HCT116 (cell line): ENCODE results near the gene RERG. TPM values are rescaled to one million over a fixed set of nuclear protein-coding genes. Genes with fewer than 3 reads are reported as not detected.

ENCODE experiments used
- ATAC-seq: fragments of 200-7000 bp; cut with Tn5 transposase; 2 replicates; pipeline ENCODE4 v1.9.1; 2020; ENCODE audit warnings: mild to moderate bottlenecking, moderate library complexity
- BruUV-seq: library from RNA; stranded (reverse); fragments of 400-500 nt; replicated peaks from 2 replicates; lab custom pipeline; 2021; lab: Mats Ljungman, UMichigan
- CTCF ChIA-PET: fragments of 300-600 bp; sonication (Branson Sonifier 250); formaldehyde crosslinking; loops from one replicate; lab custom pipeline; 2021; ENCODE audit warnings: antibody characterized with exemption; lab: Charles Lee
- POLR2A ChIA-PET: fragments of 300-600, 350-600 bp; sonication (Branson Sonifier 250); formaldehyde crosslinking; loops from one replicate; lab custom pipeline; 2021; ENCODE audit warnings: antibody characterized with exemption; lab: Charles Lee
- RAD21 ChIA-PET, 2 experiments: fragments of 300-600 bp; sonication (Branson Sonifier 250); formaldehyde crosslinking; loops; one replicate each; lab custom pipeline; 2023; ENCODE audit warnings: low total read pairs in 2 of 2; ENCODE audit not compliant: uncharacterized antibody in 2 of 2, unreplicated experiment in 2 of 2, low non-redundant PET in 1 of 2; lab: Charles Lee
- DNase-seq: peaks from one replicate; pipeline ENCODE4 v3.0.0-alpha.2; 2010; ENCODE audit warnings: low read depth, low spot score
- H2AFZ ChIP-seq: fragments of 200-600 bp; shearing (Covaris generic), sonication (generic); 2 replicates; pipeline ENCODE4 v1.6.1; 2017; ENCODE audit warnings: low read depth, mixed run types, mixed read lengths, antibody characterized with exemption, low read length; ENCODE audit not compliant: poor library complexity, severe bottlenecking
- H3K27ac ChIP-seq: 2 replicates; pipeline ENCODE4 v1.5.1; 2012; ENCODE audit warnings: low read depth, low read length
- H3K27me3 ChIP-seq: fragments of 200-600 bp; sonication (generic); 2 replicates; pipeline ENCODE4 v1.6.1; 2016; ENCODE audit warnings: mixed run types, low read length, mixed read lengths; ENCODE audit not compliant: insufficient read depth
- H3K36me3 ChIP-seq, 2 experiments: fragments of 200-500 bp in 1 of 2; fragments of 200-600 bp in 1 of 2; sonication (Bioruptor generic) in 1 of 2; sonication (generic) in 1 of 2; 2 replicates each; pipeline versions ENCODE4 v1.5.1 to v1.6.1; 2014 to 2016; ENCODE audit warnings: low read length in 2 of 2, inconsistent platforms in 1 of 2, mixed read lengths in 1 of 2, mixed run types in 1 of 2; ENCODE audit not compliant: insufficient read depth in 2 of 2, control insufficient read depth in 1 of 2
- H3K4me1 ChIP-seq, 2 experiments: fragments of 200-600 bp in 1 of 2; sonication (generic) in 1 of 2; 2 replicates each; pipeline versions ENCODE4 v1.5.1 to v1.6.1; 2012 to 2017; ENCODE audit warnings: low read length in 2 of 2, inconsistent platforms in 1 of 2, mild to moderate bottlenecking in 1 of 2, mixed read lengths in 1 of 2, mixed run types in 1 of 2, moderate library complexity in 1 of 2; ENCODE audit not compliant: insufficient read depth in 2 of 2, control insufficient read depth in 1 of 2
- H3K4me2 ChIP-seq: fragments of 200-600 bp; sonication (generic); 2 replicates; pipeline ENCODE4 v1.6.1; 2017; ENCODE audit warnings: mixed run types, low read length, mixed read lengths
- H3K4me3 ChIP-seq, 2 experiments: fragments of 200-600 bp in 1 of 2; sonication (generic) in 1 of 2; replicated peaks in 1 of 2; 2 replicates each; pipeline ENCODE4 v1.5.1; 2011 to 2016; ENCODE audit warnings: low read length in 2 of 2, control low read depth in 1 of 2, low read depth in 1 of 2, mild to moderate bottlenecking in 1 of 2, mixed read lengths in 1 of 2, mixed run types in 1 of 2
- H3K79me2 ChIP-seq: fragments of 200-600 bp; sonication (generic); 2 replicates; pipeline ENCODE4 v1.6.1; 2017; ENCODE audit warnings: mild to moderate bottlenecking, mixed run types, low read length, moderate library complexity, mixed read lengths; ENCODE audit not compliant: insufficient read depth
- H3K9ac ChIP-seq: fragments of 200-600 bp; sonication (generic); 2 replicates; pipeline ENCODE4 v1.6.1; 2016; ENCODE audit warnings: low read length, mixed read lengths
- H3K9me2 ChIP-seq: fragments of 200-600 bp; sonication (generic), shearing (Covaris generic); 2 replicates; pipeline ENCODE4 v1.6.1; 2017; ENCODE audit warnings: mixed run types, mild to moderate bottlenecking, moderate library complexity; ENCODE audit not compliant: insufficient read depth
- H3K9me3 ChIP-seq, 2 experiments: fragments of 200-500 bp in 1 of 2; fragments of 200-600 bp in 1 of 2; sonication (Bioruptor generic) in 1 of 2; sonication (generic) in 1 of 2; 2 replicates each; pipeline ENCODE4 v1.6.1; 2014 to 2017; ENCODE audit warnings: low read length in 2 of 2, mixed read lengths in 2 of 2, inconsistent platforms in 1 of 2, low read depth in 1 of 2, mild to moderate bottlenecking in 1 of 2, mixed run types in 1 of 2, moderate library complexity in 1 of 2; ENCODE audit not compliant: control insufficient read depth in 1 of 2, insufficient read depth in 1 of 2
- H4K20me1 ChIP-seq: fragments of 200-600 bp; sonication (generic), shearing (Covaris generic); 2 replicates; pipeline ENCODE4 v1.6.1; 2017; ENCODE audit warnings: mixed run types, mild to moderate bottlenecking, moderate library complexity; ENCODE audit not compliant: insufficient read depth
- EGR1 ChIP-seq: IDR thresholded peaks from 2 replicates; pipeline ENCODE4 v1.6.1; 2012; ENCODE audit warnings: low read depth
- ELF1 ChIP-seq: IDR thresholded peaks from 2 replicates; pipeline ENCODE4 v1.6.1; 2012; ENCODE audit warnings: low read depth, borderline replicate concordance
- EZH2phosphoT487 ChIP-seq: fragments of 200-600 bp; IDR thresholded peaks from 2 replicates; pipeline ENCODE4 v1.6.1; 2018; ENCODE audit warnings: antibody characterized with exemption, borderline replicate concordance
- FOSL1 ChIP-seq: IDR thresholded peaks from 2 replicates; pipeline ENCODE4 v1.6.1; 2012; ENCODE audit warnings: low read depth
- JUND ChIP-seq: IDR thresholded peaks from 2 replicates; pipeline ENCODE4 v1.6.1; 2012
- REST ChIP-seq: IDR thresholded peaks from 2 replicates; pipeline ENCODE4 v1.6.1; 2012; ENCODE audit warnings: low read depth
- SRF ChIP-seq: IDR thresholded peaks from 2 replicates; pipeline ENCODE4 v1.6.1; 2012; ENCODE audit warnings: low read depth
- YY1 ChIP-seq: IDR thresholded peaks from 2 replicates; pipeline ENCODE4 v1.6.1; 2011; ENCODE audit warnings: low read length, low read depth, moderate library complexity, mild to moderate bottlenecking; ENCODE audit not compliant: insufficient replicate concordance; ENCODE audit errors: extremely low read depth
- ZFX ChIP-seq: fragments of 450-650 bp; IDR thresholded peaks from 2 replicates; pipeline ENCODE4 v1.6.1; 2017
- ZNF274 ChIP-seq: fragments of 200-500 bp; sonication (Bioruptor generic); IDR thresholded peaks from 2 replicates; pipeline ENCODE4 v1.6.1; 2014; ENCODE audit warnings: mild to moderate bottlenecking, low read depth, low read length, inconsistent platforms
- intact Hi-C: fragments of 100-400 bp; cut with micrococcal nuclease; formaldehyde crosslinking; loops from 2 replicates; pipeline ENCODE4 v1.10.0; 2022
- total RNA-seq: library from RNA; stranded (reverse); gene quantifications from one replicate; pipeline ENCODE4 v1.2.1, GENCODE V29; 2021; ENCODE audit not compliant: unreplicated experiment

Gene RERG
- total RNA-seq, 1 experiment from 2014 or later = not detected

- DNase-seq = no peak
- ATAC-seq = no peak
- peaks cover 55% of the 10 kb centered on the region for H3K27me3 ChIP-seq
- no TSS peak for BruUV-seq
- no peaks in the 10 kb centered on the region for H4K20me1 ChIP-seq
- H3K4me3 ChIP-seq = no peak overlapping the region
- TF ChIP-seq FOSL1 (no peak), JUND (no peak), YY1 (no peak), ZNF274 (no peak), ELF1 (no peak), REST (no peak), ZFX (no peak), SRF (no peak), EZH2phosphoT487 (no peak), EGR1 (no peak)
- no peak overlapping the region for H3K4me2 ChIP-seq
- no peak overlapping the region for H3K9ac ChIP-seq
- ChIA-PET CTCF (no interaction called here), POLR2A (no interaction called here), RAD21 (no interaction called here)
- no peaks in the 10 kb centered on the region; a peak in 1 of 4 replicates for H3K4me1 ChIP-seq
- no peaks in the 10 kb centered on the region for H3K9me2 ChIP-seq
- H3K79me2 ChIP-seq = no peaks in the 10 kb centered on the region
- intact Hi-C loops = no loop called here
- H2AFZ ChIP-seq = no peak overlapping the region
- H3K27ac ChIP-seq = no peak overlapping the region
- H3K36me3 ChIP-seq = no peaks in the 10 kb centered on the region
- H3K9me3 ChIP-seq = no peaks in the 10 kb centered on the region
Observed at GRCh38 chr12:15216036-15216889, 5.0 kb downstream of the RERG start.
